Chondrocyte (in vitro differentiated cells): ENCODE results near the gene TFF2. TPM values are rescaled to one million over a fixed set of nuclear protein-coding genes. Genes with fewer than 3 reads are reported as not detected.

ENCODE experiments used
- DNase-seq: peaks from one replicate; pipeline ENCODE4 v3.0.0; 2021; ENCODE audit warnings: mixed read lengths, low spot score
- H3K27ac Mint-ChIP-seq: one replicate; pipeline ENCODE4 v1.8.0; 2021; ENCODE audit warnings: mild to moderate bottlenecking, moderate library complexity, mixed read lengths; ENCODE audit not compliant: unreplicated experiment
- H3K27me3 Mint-ChIP-seq: 2 replicates; pipeline ENCODE4 v1.8.0; 2021; ENCODE audit warnings: low read depth, mixed read lengths
- H3K36me3 Mint-ChIP-seq: 2 replicates; pipeline ENCODE4 v1.8.0; 2021; ENCODE audit warnings: low read depth, mixed read lengths
- H3K4me1 Mint-ChIP-seq: 2 replicates; pipeline ENCODE4 v1.8.0; 2021; ENCODE audit warnings: low read depth, mild to moderate bottlenecking, mixed read lengths
- H3K4me3 Mint-ChIP-seq: one replicate; pipeline ENCODE4 v1.8.0; 2021; ENCODE audit warnings: mild to moderate bottlenecking, moderate library complexity, mixed read lengths; ENCODE audit not compliant: unreplicated experiment
- H3K9me3 Mint-ChIP-seq: 2 replicates; pipeline ENCODE4 v1.8.0; 2021; ENCODE audit warnings: low read depth, mixed read lengths
- CTCF ChIP-seq: fragments of 200-600 bp; sonication (generic); IDR thresholded peaks from 2 replicates; pipeline ENCODE4 v1.5.0; 2021; ENCODE audit warnings: antibody characterized with exemption, mild to moderate bottlenecking, moderate library complexity
- total RNA-seq: library from RNA; stranded (reverse); gene quantifications from 3 replicates; pipeline ENCODE4 v1.2.1, GENCODE V29; 2021

The TFF2 gene
- total RNA-seq, 1 donor from 2014 or later: not detected

- Mint-ChIP-seq H3K4me3 (no peak overlapping the region), H3K36me3 (peaks cover 1% of the 10 kb centered on the region), H3K9me3 (peaks cover 11% of the 10 kb centered on the region), H3K27ac (no peak overlapping the region), H3K27me3 (peaks cover 12% of the 10 kb centered on the region), H3K4me1 (peaks cover 6% of the 10 kb centered on the region)
- no peak for TF ChIP-seq CTCF
- no peak for DNase-seq
Measured at GRCh38 chr21:42349420-42350317, 1.1 kb downstream of the TFF2 start.

- TF ChIP-seq CTCF: no peak
- Mint-ChIP-seq H3K36me3 (peaks cover 1% of the 10 kb centered on the region), H3K9me3 (peaks cover 7% of the 10 kb centered on the region), H3K4me1 (peaks cover 6% of the 10 kb centered on the region), H3K4me3 (no peak overlapping the region), H3K27me3 (peaks cover 10% of the 10 kb centered on the region), H3K27ac (no peak overlapping the region)
- no peak for DNase-seq
Measured at GRCh38 chr21:42348762-42349161, 2.0 kb downstream of the TFF2 start.

GRCh38 chr21:42347601-42348327, 3.0 kb downstream of the TFF2 start:
- no peak overlapping the region for H3K27ac Mint-ChIP-seq
- H3K4me3 Mint-ChIP-seq: no peak overlapping the region
- H3K4me1 Mint-ChIP-seq: peaks cover 6% of the 10 kb centered on the region
- no peaks in the 10 kb centered on the region for H3K27me3 Mint-ChIP-seq
- TF ChIP-seq CTCF: no peak
- DNase-seq: no peak
- no peaks in the 10 kb centered on the region for H3K9me3 Mint-ChIP-seq
- peaks cover 1% of the 10 kb centered on the region for H3K36me3 Mint-ChIP-seq

GRCh38 chr21:42346866-42347600, 3.8 kb downstream of the TFF2 start:
- H3K9me3 Mint-ChIP-seq: no peaks in the 10 kb centered on the region
- no peak overlapping the region for H3K4me3 Mint-ChIP-seq
- no peaks in the 10 kb centered on the region for H3K36me3 Mint-ChIP-seq
- no peak overlapping the region for H3K27ac Mint-ChIP-seq
- TF ChIP-seq CTCF: no peak
- H3K4me1 Mint-ChIP-seq: peaks cover 4% of the 10 kb centered on the region
- no peak for DNase-seq
- H3K27me3 Mint-ChIP-seq: no peaks in the 10 kb centered on the region

GRCh38 chr21:42346441-42346840, 4.4 kb downstream of the TFF2 start:
- TF ChIP-seq CTCF: no peak
- DNase-seq: no peak
- Mint-ChIP-seq H3K36me3 (no peaks in the 10 kb centered on the region), H3K27ac (no peak overlapping the region), H3K27me3 (no peaks in the 10 kb centered on the region), H3K4me3 (no peak overlapping the region), H3K9me3 (no peaks in the 10 kb centered on the region), H3K4me1 (peaks cover 4% of the 10 kb centered on the region)
